Testis (tissue), 2 donors: Measurements from ENCODE around the gene DGKD.

Experiments
- POLR2A ChIP-seq: fragments of 450-650 bp; IDR thresholded peaks from one replicate; pipeline ENCODE4 v1.6.1; 2017; ENCODE audit warnings: antibody characterized with exemption, mild to moderate bottlenecking, moderate library complexity
- TF ChIP-seq, protein P1 (sequence below), 3 experiments: fragments of 450-650 bp in 2 of 3; fragments of 200-600 bp in 1 of 3; sonication (generic) in 1 of 3; IDR thresholded peaks; one replicate each; pipeline ENCODE4 v1.5.1; 2016 to 2019; ENCODE audit warnings: antibody characterized with exemption in 3 of 3, mild to moderate bottlenecking in 2 of 3, moderate library complexity in 1 of 3

DNA sequence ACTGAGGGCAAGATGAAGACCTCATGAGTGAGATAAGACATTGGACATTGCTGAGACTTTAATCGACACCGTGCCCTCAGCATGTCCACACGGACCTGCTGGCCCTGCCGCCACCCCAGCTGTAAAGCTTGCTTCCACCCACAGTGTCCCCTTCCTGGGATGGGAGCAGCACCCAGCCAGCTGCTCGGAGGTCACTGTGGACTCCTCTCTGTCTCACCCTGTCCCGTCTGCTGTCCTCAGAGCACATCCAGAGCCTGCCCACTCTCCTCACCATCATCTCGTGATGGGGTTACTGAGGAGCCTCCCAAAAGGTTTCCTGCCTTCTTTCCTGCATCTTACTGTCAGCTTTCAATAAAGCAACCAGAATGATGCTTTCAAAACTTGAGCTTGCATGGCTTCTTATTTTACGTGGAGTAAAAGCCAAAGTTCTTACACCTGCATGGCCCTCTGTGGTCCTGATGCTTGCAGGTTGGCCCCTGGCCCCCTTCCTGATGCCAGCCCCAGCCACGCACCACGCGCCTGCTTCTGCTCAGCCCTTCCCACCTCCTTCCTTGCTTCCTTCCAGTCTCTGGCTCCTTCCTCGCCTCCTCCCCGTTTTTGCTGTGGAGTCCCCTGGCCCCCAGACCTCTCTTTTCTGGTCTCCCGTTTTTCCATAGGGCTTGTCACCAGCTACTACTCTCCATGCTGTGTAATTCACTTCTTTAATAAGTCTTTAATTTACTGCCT is 67.0 kb downstream of the DGKD start:
- no peak for TF ChIP-seq POLR2A
- TF ChIP-seq, protein P1, sequence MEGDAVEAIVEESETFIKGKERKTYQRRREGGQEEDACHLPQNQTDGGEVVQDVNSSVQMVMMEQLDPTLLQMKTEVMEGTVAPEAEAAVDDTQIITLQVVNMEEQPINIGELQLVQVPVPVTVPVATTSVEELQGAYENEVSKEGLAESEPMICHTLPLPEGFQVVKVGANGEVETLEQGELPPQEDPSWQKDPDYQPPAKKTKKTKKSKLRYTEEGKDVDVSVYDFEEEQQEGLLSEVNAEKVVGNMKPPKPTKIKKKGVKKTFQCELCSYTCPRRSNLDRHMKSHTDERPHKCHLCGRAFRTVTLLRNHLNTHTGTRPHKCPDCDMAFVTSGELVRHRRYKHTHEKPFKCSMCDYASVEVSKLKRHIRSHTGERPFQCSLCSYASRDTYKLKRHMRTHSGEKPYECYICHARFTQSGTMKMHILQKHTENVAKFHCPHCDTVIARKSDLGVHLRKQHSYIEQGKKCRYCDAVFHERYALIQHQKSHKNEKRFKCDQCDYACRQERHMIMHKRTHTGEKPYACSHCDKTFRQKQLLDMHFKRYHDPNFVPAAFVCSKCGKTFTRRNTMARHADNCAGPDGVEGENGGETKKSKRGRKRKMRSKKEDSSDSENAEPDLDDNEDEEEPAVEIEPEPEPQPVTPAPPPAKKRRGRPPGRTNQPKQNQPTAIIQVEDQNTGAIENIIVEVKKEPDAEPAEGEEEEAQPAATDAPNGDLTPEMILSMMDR (IDR thresholded peaks at IDR 0.05): no peak
